Thymus (tissue), 11 donors: ENCODE measurements around the gene PRDX2. TPM values are rescaled to one million over a fixed set of nuclear protein-coding genes. Genes with fewer than 3 reads are reported as not detected.

ENCODE experiments used
- DNase-seq, 9 donors: peaks; one replicate each; pipeline ENCODE4 v3.0.0-alpha.2; 2013; ENCODE audit warnings: low spot score in 9 of 9, low read depth in 6 of 9, missing footprints in 1 of 9
- H3K27ac ChIP-seq, 2 donors: one replicate each; pipeline ENCODE4 v1.5.1; 2013; ENCODE audit warnings: control low read depth in 1 of 2, low read depth in 1 of 2, low read length in 1 of 2, mild to moderate bottlenecking in 1 of 2, moderate library complexity in 1 of 2
- H3K27me3 ChIP-seq, 2 donors: one replicate each; pipeline ENCODE4 v1.5.1; 2013; ENCODE audit warnings: low read length in 1 of 2; ENCODE audit not compliant: control insufficient read depth in 2 of 2, insufficient read depth in 1 of 2
- H3K36me3 ChIP-seq, 2 donors: one replicate each; pipeline ENCODE4 v1.5.1; 2013; ENCODE audit warnings: low read length in 1 of 2, mild to moderate bottlenecking in 1 of 2, moderate library complexity in 1 of 2; ENCODE audit not compliant: control insufficient read depth in 2 of 2, insufficient read depth in 2 of 2
- H3K4me1 ChIP-seq, 2 donors: one replicate each; pipeline ENCODE4 v1.5.1; 2013; ENCODE audit warnings: low read length in 2 of 2; ENCODE audit not compliant: control insufficient read depth in 2 of 2, insufficient read depth in 2 of 2
- H3K4me3 ChIP-seq, 2 donors: one replicate each; pipeline ENCODE4 v1.5.1; 2013; ENCODE audit warnings: low read length in 2 of 2, control low read depth in 1 of 2, mild to moderate bottlenecking in 1 of 2
- H3K9me3 ChIP-seq, 2 donors: one replicate each; pipeline ENCODE4 v1.5.1; 2013; ENCODE audit warnings: low read length in 1 of 2, mild to moderate bottlenecking in 1 of 2; ENCODE audit not compliant: control insufficient read depth in 2 of 2, insufficient read depth in 1 of 2
- whole genome bisulfite sequencing: extraction: QIAGEN DNeasy Blood & Tissue Kit; methylation state at CpG from one replicate; pipeline ENCODE4 v1.1.7; 2013; 5-methylcytosine and 5-hydroxymethylcytosine counted together
- polyA plus RNA-seq: library from polyadenylated mRNA; stranded (reverse); fragments of 200-250 nt; gene quantifications from one replicate; pipeline ENCODE4 v1.2.3, GENCODE V29; 2013
- total RNA-seq: library from RNA; stranded (reverse); fragments of 120-200 nt; gene quantifications from one replicate; pipeline ENCODE4 v1.2.4, GENCODE V29; 2013
- donor health status: healthy.

PRDX2 gene
- total and polyA plus RNA-seq, 2 donors, result 113 to 202 TPM

- peaks cover 24 to 78% of the 10 kb centered on the region in 2 donors for H3K4me1 ChIP-seq
- DNase-seq, result peak in 1 of 9 donors; percentile 41
- H3K27me3 ChIP-seq, result peaks cover 14 to 18% of the 10 kb centered on the region in 2 donors
- H3K36me3 ChIP-seq, result no peaks in the 10 kb centered on the region
- no peaks in the 10 kb centered on the region for H3K9me3 ChIP-seq
- H3K4me3 ChIP-seq, result no peak overlapping the region
- peak overlapping the region; percentile 64 to 89 for H3K27ac ChIP-seq
- WGBS, result 76% methylated on average over 4 of the region's 4 CpGs
These were observed 16.1 kb downstream of the PRDX2 start for GRCh38 chr19:12785431-12786031.

GRCh38 chr19:12784871-12785430 is 16.6 kb downstream of the PRDX2 start:
- Histone ChIP-seq H3K27ac (peak overlapping the region; percentile 64 to 96), H3K4me3 (no peak overlapping the region), H3K9me3 (no peaks in the 10 kb centered on the region), H3K36me3 (no peaks in the 10 kb centered on the region), H3K27me3 (peaks cover 9 to 13% of the 10 kb centered on the region in 2 donors), H3K4me1 (peaks cover 24 to 73% of the 10 kb centered on the region in 2 donors)
- 46% methylated on average over 5 of the region's 5 CpGs for WGBS
- peak in 2 of 9 donors; percentile 34 to 59 for DNase-seq

GRCh38 chr19:12784394-12784870 is 17.2 kb downstream of the PRDX2 start:
- peak in 1 of 9 donors; percentile 53 for DNase-seq
- H3K9me3 ChIP-seq, result no peaks in the 10 kb centered on the region
- H3K27me3 ChIP-seq, result peaks cover 6 to 9% of the 10 kb centered on the region in 2 donors
- peak overlapping the region; percentile 64 to 96 for H3K27ac ChIP-seq
- 84% methylated on average over 10 of the region's 10 CpGs for WGBS
- peaks cover 24 to 75% of the 10 kb centered on the region in 2 donors for H3K4me1 ChIP-seq
- H3K36me3 ChIP-seq, result no peaks in the 10 kb centered on the region
- no peak overlapping the region for H3K4me3 ChIP-seq

GRCh38 chr19:12783849-12784393 is 17.7 kb downstream of the PRDX2 start:
- no peak overlapping the region for H3K4me3 ChIP-seq
- DNase-seq, result no peak
- H3K4me1 ChIP-seq, result peaks cover 24 to 75% of the 10 kb centered on the region in 2 donors
- H3K36me3 ChIP-seq, result no peaks in the 10 kb centered on the region
- peak overlapping the region; percentile 64 to 96 for H3K27ac ChIP-seq
- WGBS, result 74% methylated on average over 19 of the region's 19 CpGs
- peaks cover 3 to 4% of the 10 kb centered on the region in 2 donors for H3K27me3 ChIP-seq
- no peaks in the 10 kb centered on the region for H3K9me3 ChIP-seq

GRCh38 chr19:12783291-12783848 is 18.2 kb downstream of the PRDX2 start:
- 21% methylated on average over 16 of the region's 16 CpGs for WGBS
- H3K4me3 ChIP-seq, result peak overlapping the region; percentile 57

GRCh38 chr19:12782424-12783290 is 18.9 kb downstream of the PRDX2 start:
- WGBS, result under 1% methylated on average over 88 of the region's 88 CpGs

More at GRCh38 chr19:12783291-12783848, 18.2 kb downstream of the PRDX2 start:
- no peaks in the 10 kb centered on the region for H3K27me3 ChIP-seq
- H3K4me1 ChIP-seq, result peaks cover 28 to 75% of the 10 kb centered on the region in 2 donors
- H3K9me3 ChIP-seq, result no peaks in the 10 kb centered on the region
- H3K36me3 ChIP-seq, result no peaks in the 10 kb centered on the region
- peak in 1 of 9 donors; percentile 66 for DNase-seq
- peak overlapping the region; percentile 87 to 96 for H3K27ac ChIP-seq

GRCh38 chr19:12782174-12782423 is 19.5 kb downstream of the PRDX2 start:
- 1% methylated on average over 12 of the region's 12 CpGs for WGBS
- DNase-seq, result no peak
- H3K4me1 ChIP-seq, result peaks cover 29 to 83% of the 10 kb centered on the region in 2 donors

More at GRCh38 chr19:12782424-12783290, 18.9 kb downstream of the PRDX2 start:
- H3K9me3 ChIP-seq, result no peaks in the 10 kb centered on the region
- H3K27me3 ChIP-seq, result no peaks in the 10 kb centered on the region
- H3K36me3 ChIP-seq, result no peaks in the 10 kb centered on the region
- peak overlapping the region; percentile 57 for H3K4me3 ChIP-seq
- peaks cover 29 to 77% of the 10 kb centered on the region in 2 donors for H3K4me1 ChIP-seq
- peak in 4 of 9 donors; percentile 66 to 86 (median 80) for DNase-seq
- peak overlapping the region; percentile 92 to 96 for H3K27ac ChIP-seq

GRCh38 chr19:12779162-12779993 is 22.2 kb downstream of the PRDX2 start:
- 90% methylated on average over 15 of the region's 15 CpGs for WGBS
- Histone ChIP-seq H3K36me3 (no peaks in the 10 kb centered on the region), H3K27ac (peak overlapping the region; percentile 90 to 92), H3K9me3 (no peaks in the 10 kb centered on the region), H3K4me1 (peaks cover 22 to 72% of the 10 kb centered on the region in 2 donors), H3K27me3 (no peaks in the 10 kb centered on the region), H3K4me3 (no peak overlapping the region)
- no peak for DNase-seq

More at GRCh38 chr19:12782174-12782423, 19.5 kb downstream of the PRDX2 start:
- Histone ChIP-seq H3K9me3 (no peaks in the 10 kb centered on the region), H3K27me3 (no peaks in the 10 kb centered on the region), H3K36me3 (no peaks in the 10 kb centered on the region), H3K4me3 (peak overlapping the region; percentile 26 to 57), H3K27ac (peak overlapping the region; percentile 92 to 96)
